H9 (cell line): ENCODE results near the gene AMTN. TPM values are rescaled to one million over a fixed set of nuclear protein-coding genes. Genes with fewer than 3 reads are reported as not detected.

Experiments
- DNase-seq: peaks from one replicate; pipeline ENCODE4 v3.0.0-alpha.2; 2017
- H2AFZ ChIP-seq: one replicate; pipeline ENCODE4 v1.6.1; 2013; ENCODE audit warnings: mild to moderate bottlenecking, low read length, control low read depth, moderate library complexity
- H2AK5ac ChIP-seq: 2 replicates; pipeline ENCODE4 v1.6.1; 2013; ENCODE audit warnings: low read length, control low read depth, mixed read lengths; ENCODE audit not compliant: insufficient read length
- H2BK120ac ChIP-seq: one replicate; pipeline ENCODE4 v1.6.1; 2013; ENCODE audit warnings: low read depth, mild to moderate bottlenecking, low read length, control low read depth, inconsistent platforms; ENCODE audit not compliant: poor library complexity, severe bottlenecking
- H2BK12ac ChIP-seq: 2 replicates; pipeline ENCODE4 v1.6.1; 2013; ENCODE audit warnings: low read length, control low read depth, mixed read lengths, low read depth; ENCODE audit not compliant: insufficient read length
- H2BK15ac ChIP-seq: 2 replicates; pipeline ENCODE4 v1.6.1; 2013; ENCODE audit warnings: low read depth, low read length, control low read depth
- H2BK20ac ChIP-seq: one replicate; pipeline ENCODE4 v1.6.1; 2013; ENCODE audit warnings: low read depth, mild to moderate bottlenecking, low read length, control low read depth, inconsistent platforms; ENCODE audit not compliant: poor library complexity, severe bottlenecking
- H2BK5ac ChIP-seq: 2 replicates; pipeline ENCODE4 v1.6.1; 2013; ENCODE audit warnings: low read length, control low read depth, mixed read lengths; ENCODE audit not compliant: insufficient read length
- H3K14ac ChIP-seq: 2 replicates; pipeline ENCODE4 v1.6.1; 2013; ENCODE audit warnings: low read length, control low read depth; ENCODE audit not compliant: insufficient read depth
- H3K18ac ChIP-seq: 2 replicates; pipeline ENCODE4 v1.6.1; 2013; ENCODE audit warnings: low read depth, mild to moderate bottlenecking, mixed read lengths, low read length, control low read depth; ENCODE audit not compliant: insufficient read length
- H3K23ac ChIP-seq: 2 replicates; pipeline ENCODE4 v1.6.1; 2013; ENCODE audit warnings: low read length, control low read depth, mixed read lengths, low read depth; ENCODE audit not compliant: insufficient read length
- H3K23me2 ChIP-seq: 2 replicates; pipeline ENCODE4 v1.6.1; 2013; ENCODE audit warnings: low read depth, mild to moderate bottlenecking, mixed read lengths, low read length, control low read depth; ENCODE audit not compliant: insufficient read length, poor library complexity, severe bottlenecking
- H3K27ac ChIP-seq: 2 replicates; pipeline ENCODE4 v1.5.1; 2013; ENCODE audit warnings: low read length, control low read depth, mixed read lengths, low read depth; ENCODE audit not compliant: insufficient read length
- H3K27me3 ChIP-seq: 2 replicates; pipeline ENCODE4 v1.6.1; 2013; ENCODE audit warnings: low read length, control low read depth, inconsistent platforms; ENCODE audit not compliant: insufficient read depth
- H3K4ac ChIP-seq: 2 replicates; pipeline ENCODE4 v1.6.1; 2013; ENCODE audit warnings: low read depth, mild to moderate bottlenecking, control low read depth, inconsistent platforms, low read length, moderate library complexity
- H3K4me1 ChIP-seq: 2 replicates; pipeline ENCODE4 v1.6.1; 2013; ENCODE audit warnings: low read length, control low read depth, inconsistent platforms; ENCODE audit not compliant: insufficient read depth
- H3K4me2 ChIP-seq: 2 replicates; pipeline ENCODE4 v1.6.1; 2013; ENCODE audit warnings: low read length, control low read depth, mixed read lengths; ENCODE audit not compliant: insufficient read length, insufficient read depth
- H3K56ac ChIP-seq: 2 replicates; pipeline ENCODE4 v1.6.1; 2013; ENCODE audit warnings: low read depth, mild to moderate bottlenecking, mixed read lengths, low read length, control low read depth; ENCODE audit not compliant: insufficient read length
- H3K79me1 ChIP-seq: 2 replicates; pipeline ENCODE4 v1.6.1; 2013; ENCODE audit warnings: low read depth, mild to moderate bottlenecking, moderate library complexity, low read length, control low read depth, inconsistent platforms; ENCODE audit not compliant: insufficient read depth, poor library complexity, severe bottlenecking
- H3K79me2 ChIP-seq: 2 replicates; pipeline ENCODE4 v1.6.1; 2013; ENCODE audit warnings: low read length, control low read depth, inconsistent platforms; ENCODE audit not compliant: insufficient read depth
- H3K9ac ChIP-seq: 2 replicates; pipeline ENCODE4 v1.6.1; 2013; ENCODE audit warnings: low read length, control low read depth, mixed read lengths; ENCODE audit not compliant: insufficient read length; ENCODE audit errors: extremely low read depth
- H3K9me3 ChIP-seq: one replicate; pipeline ENCODE4 v1.6.1; 2013; ENCODE audit warnings: low read depth, low read length, inconsistent platforms; ENCODE audit not compliant: control insufficient read depth
- H3T11ph ChIP-seq: one replicate; pipeline ENCODE4 v1.6.1; 2013; ENCODE audit warnings: mild to moderate bottlenecking, low read length, control low read depth, inconsistent platforms
- H4K20me1 ChIP-seq: one replicate; pipeline ENCODE4 v1.6.1; 2013; ENCODE audit not compliant: control insufficient read depth, insufficient read length, insufficient read depth
- H4K5ac ChIP-seq: 2 replicates; pipeline ENCODE4 v1.6.1; 2013; ENCODE audit warnings: low read depth, mild to moderate bottlenecking, mixed read lengths, low read length, control low read depth; ENCODE audit not compliant: insufficient read length
- H4K8ac ChIP-seq: replicated peaks from 2 replicates; pipeline ENCODE4 v1.6.1; 2013; ENCODE audit warnings: low read length, control low read depth, mixed read lengths, low read depth; ENCODE audit not compliant: insufficient read length
- H4K91ac ChIP-seq: 2 replicates; pipeline ENCODE4 v1.6.1; 2013; ENCODE audit warnings: low read depth, mild to moderate bottlenecking, moderate library complexity, mixed read lengths, low read length, control low read depth; ENCODE audit not compliant: insufficient read length
- H3K27ac Mint-ChIP-seq, 3 experiments: 2 replicates in 2 of 3; 3 replicates in 1 of 3; pipeline ENCODE4 v1.8.0; 2020 to 2021; ENCODE audit warnings: mixed read lengths in 3 of 3, mild to moderate bottlenecking in 1 of 3, moderate library complexity in 1 of 3
- H3K27me3 Mint-ChIP-seq: 2 replicates; pipeline ENCODE4 v1.8.0; 2021; ENCODE audit warnings: low read depth, mild to moderate bottlenecking, moderate library complexity, mixed read lengths
- H3K36me3 Mint-ChIP-seq, 3 experiments: 2 replicates in 2 of 3; 3 replicates in 1 of 3; pipeline ENCODE4 v1.8.0; 2020 to 2021; ENCODE audit warnings: low read depth in 3 of 3, mixed read lengths in 3 of 3; ENCODE audit not compliant: insufficient read depth in 1 of 3
- H3K4me1 Mint-ChIP-seq, 2 experiments: 2 replicates each; pipeline ENCODE4 v1.8.0; 2020; ENCODE audit warnings: mixed read lengths in 2 of 2
- H3K4me3 Mint-ChIP-seq, 2 experiments: 2 replicates in 1 of 2; 3 replicates in 1 of 2; pipeline ENCODE4 v1.8.0; 2020 to 2021; ENCODE audit warnings: mild to moderate bottlenecking in 2 of 2, mixed read lengths in 2 of 2, moderate library complexity in 1 of 2
- H3K9me3 Mint-ChIP-seq, 2 experiments: 2 replicates in 1 of 2; 3 replicates in 1 of 2; pipeline ENCODE4 v1.8.0; 2020; ENCODE audit warnings: mild to moderate bottlenecking in 2 of 2, mixed read lengths in 2 of 2, moderate library complexity in 1 of 2
- CTCF ChIP-seq: fragments of 200-600 bp; sonication (generic); conservative IDR thresholded peaks from 3 replicates; pipeline ENCODE4 v1.8.0; 2021; ENCODE audit warnings: antibody characterized with exemption, mild to moderate bottlenecking
- total RNA-seq: library from RNA; stranded (reverse); gene quantifications from 2 replicates; pipeline ENCODE4 v1.2.1, GENCODE V29; 2021

The AMTN gene
- total RNA-seq, 1 experiment from 2014 or later, result not detected

- H3K9me3 Mint-ChIP-seq, result peaks cover 0 to 5% of the 10 kb centered on the region in 2 experiments; a peak in 4 of 5 replicates
- TF ChIP-seq CTCF, result no peak
These were observed 57.6 kb downstream of the AMTN start for GRCh38 chr4:70575964-70576363.

More at GRCh38 chr4:70575964-70576363, 57.6 kb downstream of the AMTN start:
- Histone ChIP-seq H4K5ac (no peak overlapping the region), H2BK12ac (no peak overlapping the region), H2BK20ac (no peak overlapping the region), H3K27ac (no peak overlapping the region), H3K4me1 (no peaks in the 10 kb centered on the region), H2AFZ (no peak overlapping the region), H3K14ac (no peak overlapping the region), H3K79me2 (no peaks in the 10 kb centered on the region), H4K20me1 (no peaks in the 10 kb centered on the region), H3K18ac (no peak overlapping the region), H4K8ac (no peak overlapping the region), H3K9ac (no peak overlapping the region), H3K4ac (no peak overlapping the region), H3T11ph (no peak overlapping the region), H3K79me1 (no peaks in the 10 kb centered on the region), H3K27me3 (no peaks in the 10 kb centered on the region), H3K23me2 (no peaks in the 10 kb centered on the region), H3K23ac (no peak overlapping the region), H3K9me3 (no peaks in the 10 kb centered on the region), H2AK5ac (no peak overlapping the region), H2BK5ac (no peak overlapping the region), H3K56ac (no peak overlapping the region), H4K91ac (no peak overlapping the region), H3K4me2 (no peak overlapping the region), H2BK120ac (no peak overlapping the region), H2BK15ac (no peak overlapping the region)
- Mint-ChIP-seq H3K27ac (no peak overlapping the region), H3K4me1 (0 out of 4 replicates have a peak, but pooled peaks cover 0 to 5% of the 10 kb centered on the region in 2 experiments), H3K27me3 (no peaks in the 10 kb centered on the region), H3K4me3 (no peak overlapping the region), H3K36me3 (peaks cover 0 to 5% (median 0%) of the 10 kb centered on the region in 3 experiments; a peak in 1 of 7 replicates)
- no peak for DNase-seq
